ENCODE measurements around the gene MRPL14.

DNA sequence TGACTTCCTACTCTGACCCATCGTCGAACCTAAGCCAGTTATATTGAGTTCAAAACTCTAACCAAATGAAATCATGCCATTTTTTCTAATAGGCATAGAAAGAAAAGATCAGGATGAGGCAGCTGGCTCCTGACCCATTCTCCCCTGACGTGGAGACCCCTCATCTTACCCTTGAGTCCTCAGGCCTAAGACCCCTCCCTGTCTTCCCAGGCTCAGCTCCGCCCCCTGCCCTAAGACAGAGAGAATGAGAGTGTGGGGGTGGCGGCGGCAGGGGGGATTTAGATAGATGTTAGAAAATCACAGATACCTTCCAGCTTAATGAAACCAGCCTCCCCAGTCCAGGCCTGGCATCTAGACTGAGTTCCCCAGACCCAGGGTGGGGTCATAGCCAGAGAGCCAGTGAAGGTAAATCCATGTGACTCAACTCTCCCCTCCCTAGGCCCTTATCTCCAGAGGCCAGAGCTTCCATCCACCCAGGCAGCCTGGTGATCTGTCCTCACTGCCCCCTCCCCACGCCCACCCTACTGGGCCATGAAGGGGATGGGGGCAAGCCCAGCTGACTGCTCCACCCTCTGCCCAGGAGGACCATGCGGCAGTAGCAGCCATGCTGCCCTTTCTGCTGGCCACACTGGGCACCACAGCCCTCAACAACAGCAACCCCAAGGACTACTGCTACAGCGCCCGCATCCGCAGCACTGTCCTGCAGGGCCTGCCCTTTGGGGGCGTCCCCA is 6.9 kb upstream of the MRPL14 start:
- TF ChIP-seq SMAD3 (CRISPR knock-in tag; conservative IDR thresholded peaks at IDR 0.05): no peak
- no peak for TF ChIP-seq YY1 (IDR thresholded peaks at IDR 0.05; ENCODE audit: borderline replicate concordance in 1 of 3, control insufficient read depth in 1 of 3, extremely low read depth in 1 of 3, insufficient read depth in 3 of 3, insufficient read length in 1 of 3, insufficient replicate concordance in 2 of 3, low read depth in 1 of 3, low read length in 2 of 3)
- TF ChIP-seq, protein P1, sequence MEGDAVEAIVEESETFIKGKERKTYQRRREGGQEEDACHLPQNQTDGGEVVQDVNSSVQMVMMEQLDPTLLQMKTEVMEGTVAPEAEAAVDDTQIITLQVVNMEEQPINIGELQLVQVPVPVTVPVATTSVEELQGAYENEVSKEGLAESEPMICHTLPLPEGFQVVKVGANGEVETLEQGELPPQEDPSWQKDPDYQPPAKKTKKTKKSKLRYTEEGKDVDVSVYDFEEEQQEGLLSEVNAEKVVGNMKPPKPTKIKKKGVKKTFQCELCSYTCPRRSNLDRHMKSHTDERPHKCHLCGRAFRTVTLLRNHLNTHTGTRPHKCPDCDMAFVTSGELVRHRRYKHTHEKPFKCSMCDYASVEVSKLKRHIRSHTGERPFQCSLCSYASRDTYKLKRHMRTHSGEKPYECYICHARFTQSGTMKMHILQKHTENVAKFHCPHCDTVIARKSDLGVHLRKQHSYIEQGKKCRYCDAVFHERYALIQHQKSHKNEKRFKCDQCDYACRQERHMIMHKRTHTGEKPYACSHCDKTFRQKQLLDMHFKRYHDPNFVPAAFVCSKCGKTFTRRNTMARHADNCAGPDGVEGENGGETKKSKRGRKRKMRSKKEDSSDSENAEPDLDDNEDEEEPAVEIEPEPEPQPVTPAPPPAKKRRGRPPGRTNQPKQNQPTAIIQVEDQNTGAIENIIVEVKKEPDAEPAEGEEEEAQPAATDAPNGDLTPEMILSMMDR (IDR thresholded peaks at IDR 0.05 in 2 of 3, conservative IDR thresholded peaks at IDR 0.05 in 1 of 3; ENCODE audit: insufficient read depth in 2 of 3, low read depth in 1 of 3, low read length in 3 of 3): no peak
- TF ChIP-seq EZH2 (IDR thresholded peaks at IDR 0.05; ENCODE audit: borderline replicate concordance, low read depth, low read length): no peak
- TF ChIP-seq, protein P2, sequence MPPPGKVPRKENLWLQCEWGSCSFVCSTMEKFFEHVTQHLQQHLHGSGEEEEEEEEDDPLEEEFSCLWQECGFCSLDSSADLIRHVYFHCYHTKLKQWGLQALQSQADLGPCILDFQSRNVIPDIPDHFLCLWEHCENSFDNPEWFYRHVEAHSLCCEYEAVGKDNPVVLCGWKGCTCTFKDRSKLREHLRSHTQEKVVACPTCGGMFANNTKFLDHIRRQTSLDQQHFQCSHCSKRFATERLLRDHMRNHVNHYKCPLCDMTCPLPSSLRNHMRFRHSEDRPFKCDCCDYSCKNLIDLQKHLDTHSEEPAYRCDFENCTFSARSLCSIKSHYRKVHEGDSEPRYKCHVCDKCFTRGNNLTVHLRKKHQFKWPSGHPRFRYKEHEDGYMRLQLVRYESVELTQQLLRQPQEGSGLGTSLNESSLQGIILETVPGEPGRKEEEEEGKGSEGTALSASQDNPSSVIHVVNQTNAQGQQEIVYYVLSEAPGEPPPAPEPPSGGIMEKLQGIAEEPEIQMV (tag; conservative IDR thresholded peaks at IDR 0.05; ENCODE audit: low read depth): no peak
- TF ChIP-seq HCFC1 (IDR thresholded peaks at IDR 0.05; ENCODE audit: low read depth, low read length): no peak

Measured in K562 (cell line).